ENCODE results near the gene SOST.

DNA sequence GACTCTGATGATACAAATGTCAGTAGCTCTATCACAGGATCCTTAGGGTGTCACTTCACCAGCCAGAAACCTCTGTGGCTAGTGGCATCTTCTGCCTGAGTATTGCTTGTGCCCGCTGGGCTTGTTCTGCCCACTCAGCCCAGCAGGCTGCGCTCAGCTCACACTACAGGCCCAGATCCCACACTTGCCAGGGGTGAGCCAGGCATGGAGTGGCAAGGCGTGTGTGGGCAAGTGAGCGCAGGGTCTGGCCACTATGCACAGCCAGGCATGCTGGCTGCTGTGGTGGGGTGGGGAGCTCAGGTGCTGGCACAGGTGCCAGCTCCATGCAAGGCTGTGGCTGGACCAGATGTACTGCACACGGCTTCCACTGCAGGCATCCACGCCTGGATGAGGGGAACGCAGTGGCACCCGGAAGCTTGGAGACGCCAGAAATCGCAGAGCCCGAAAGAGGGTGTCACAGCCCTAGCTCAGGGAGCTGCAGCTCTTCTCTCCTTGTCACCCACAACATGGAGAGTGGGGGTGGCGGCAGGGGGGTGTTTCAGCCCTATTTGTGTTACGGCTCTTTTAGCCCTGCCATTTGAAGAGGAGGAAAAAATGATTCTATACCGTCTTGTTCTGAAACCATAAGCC lies 31.8 kb upstream of the SOST start:
- TF ChIP-seq CTCF (IDR thresholded peaks at IDR 0.05) (no peak), EZH2 (IDR thresholded peaks at IDR 0.05; ENCODE audit: borderline replicate concordance, insufficient read depth, low read depth, low read length, poor library complexity, severe bottlenecking) (no peak)

Data from B cell (primary cell).